Measurements from ENCODE around the gene PARD3. TPM values are rescaled to one million over a fixed set of nuclear protein-coding genes. Genes with fewer than 3 reads are reported as not detected.

PARD3 gene
- total and polyA plus RNA-seq, 10 of the 15 experiments (the other 5 are each of a cell fraction or from before 2014, with no cell fraction given): 2.6 to 43.1 (median 13.9) TPM

- BruUV-seq (replicated peaks): no TSS peak
- no peak for FAIRE-seq
Measured at GRCh38 chr10:34235164-34235832, 579.8 kb downstream of the PARD3 start.

GRCh38 chr10:34232481-34232880 is 582.6 kb downstream of the PARD3 start:
- intact Hi-C loops (cut with micrococcal nuclease; ENCODE audit: unreplicated experiment): no loop called here
- H2AFZ ChIP-seq (ENCODE audit: control insufficient read depth, low read depth, low read length): no peak overlapping the region
- DNase-seq (ENCODE audit: low read depth, low spot score) (no peak), FAIRE-seq (no peak), ATAC-seq (no peak)
- H4K20me1 ChIP-seq (ENCODE audit: control insufficient read depth, insufficient read depth): no peaks in the 10 kb centered on the region
- WGBS (ENCODE audit: insufficient coverage, insufficient replicate concordance, low lambda C conversion rate, missing lambda C conversion rate): 42% methylated on average over 4 of the region's 4 CpGs
- in situ Hi-C loops (cut with MboI): no loop called here
- H3K36me3 ChIP-seq (ENCODE audit: control insufficient read depth in 2 of 2, insufficient read depth in 2 of 2, low read length in 1 of 2): no peaks in the 10 kb centered on the region
- H3K4me1 ChIP-seq (ENCODE audit: control insufficient read depth, insufficient read depth, low read length): no peaks in the 10 kb centered on the region
- BruUV-seq (replicated peaks): no TSS peak
- no peaks in the 10 kb centered on the region for H3K9me3 ChIP-seq (replicated peaks; ENCODE audit: control insufficient read depth, insufficient read depth, low read length)
- no peak overlapping the region for H3K9ac ChIP-seq (ENCODE audit: control insufficient read depth, insufficient read depth, low read length)
- no peak overlapping the region for H3K4me2 ChIP-seq (ENCODE audit: control insufficient read depth, insufficient read depth)
- POLR2A ChIA-PET: no interaction called here
- no peaks in the 10 kb centered on the region for H3K79me2 ChIP-seq (ENCODE audit: control insufficient read depth, insufficient read depth, low read length)
- no peaks in the 10 kb centered on the region for H3K27me3 ChIP-seq (replicated peaks in 1 of 2; ENCODE audit: control insufficient read depth in 2 of 2, insufficient read depth in 2 of 2, low read length in 1 of 2)
- H3K27ac ChIP-seq (ENCODE audit: control insufficient read depth, insufficient read depth): no peak overlapping the region
- no peak overlapping the region for H3K4me3 ChIP-seq
- SMC1A ChIA-PET (ENCODE audit: uncharacterized antibody, unreplicated experiment): interaction anchor here (0.6 to 1.4 kb wide), 3 partner anchors 13 to 577 kb away, joined by 3 to 4 read pairs (median 3); no protein-coding TSS in a partner anchor
- RAD21 ChIA-PET (ENCODE audit: unreplicated experiment): interaction anchor here (0.6 kb wide), 1 partner anchor 11 kb away, joined by 4 read pairs; no protein-coding TSS in a partner anchor
- CTCF ChIA-PET: interaction anchor here (1.1 to 1.4 kb wide), 2 partner anchors 9 to 11 kb away, joined by 3 to 4 read pairs; no protein-coding TSS in a partner anchor
- TF ChIP-seq SMAD5 (IDR thresholded peaks at IDR 0.05; ENCODE audit: low read depth) (no peak), HDAC2 (IDR thresholded peaks at IDR 0.05) (no peak), GABPA (IDR thresholded peaks at IDR 0.05; ENCODE audit: low read depth) (no peak), SREBF2 (IDR thresholded peaks at IDR 0.05; ENCODE audit: low read length) (no peak), BCLAF1 (IDR thresholded peaks at IDR 0.05) (no peak), ZBTB33 (IDR thresholded peaks at IDR 0.05) (no peak), KDM1A (IDR thresholded peaks at IDR 0.05; ENCODE audit: borderline replicate concordance) (no peak), ZNF24 (IDR thresholded peaks at IDR 0.05) (no peak), STAT3 (IDR thresholded peaks at IDR 0.05; ENCODE audit: low read depth, low read length) (no peak), PML (IDR thresholded peaks at IDR 0.05; ENCODE audit: low read length) (no peak)

More at GRCh38 chr10:34235164-34235832, 579.8 kb downstream of the PARD3 start:
- H3K27ac ChIP-seq (ENCODE audit: control insufficient read depth, insufficient read depth): no peak overlapping the region
- H3K79me2 ChIP-seq (ENCODE audit: control insufficient read depth, insufficient read depth, low read length): no peaks in the 10 kb centered on the region
- H4K20me1 ChIP-seq (ENCODE audit: control insufficient read depth, insufficient read depth): no peaks in the 10 kb centered on the region
- H3K9ac ChIP-seq (ENCODE audit: control insufficient read depth, insufficient read depth, low read length): no peak overlapping the region
- ChIA-PET SMC1A (ENCODE audit: uncharacterized antibody, unreplicated experiment) (interaction anchor here (0.5 to 5.6 kb wide), 6 partner anchors 9 to 97 kb away, joined by 3 to 38 read pairs (median 4); no protein-coding TSS in a partner anchor), POLR2A (interaction anchor here (0.6 kb wide), 2 partner anchors 917 to 1052 kb away, joined by 4 read pairs; no protein-coding TSS in a partner anchor), CTCF (interaction anchor here (0.9 to 2.1 kb wide), 2 partner anchors 11 to 17 kb away, joined by 3 to 14 read pairs; no protein-coding TSS in a partner anchor), RAD21 (ENCODE audit: unreplicated experiment) (interaction anchor here (0.9 to 1.4 kb wide), 2 partner anchors 12 to 904 kb away, joined by 3 read pairs; no protein-coding TSS in a partner anchor)
- peak; percentile 18; the same call in 1 of the 3 replicates for TF ChIP-seq POU2F2 (IDR thresholded peaks at IDR 0.05; ENCODE audit: borderline replicate concordance, low read depth, low read length)
- TF ChIP-seq HDAC2 (IDR thresholded peaks at IDR 0.05): no peak
- no peak overlapping the region for H3K4me3 ChIP-seq
- 31% methylated on average over 7 of the region's 7 CpGs for WGBS (ENCODE audit: insufficient coverage, insufficient replicate concordance, low lambda C conversion rate, missing lambda C conversion rate)
- ATAC-seq: 0 out of 3 replicates have a peak, but pooled peaks have one; percentile 36
- H3K27me3 ChIP-seq (replicated peaks in 1 of 2; ENCODE audit: control insufficient read depth in 2 of 2, insufficient read depth in 2 of 2, low read length in 1 of 2): no peaks in the 10 kb centered on the region
- H2AFZ ChIP-seq (ENCODE audit: control insufficient read depth, low read depth, low read length): no peak overlapping the region
- H3K36me3 ChIP-seq (ENCODE audit: control insufficient read depth in 2 of 2, insufficient read depth in 2 of 2, low read length in 1 of 2): no peaks in the 10 kb centered on the region
- in situ Hi-C loops (cut with MboI) (no loop called here), intact Hi-C loops (cut with micrococcal nuclease; ENCODE audit: unreplicated experiment) (no loop called here)
- H3K4me1 ChIP-seq (ENCODE audit: control insufficient read depth, insufficient read depth, low read length): no peaks in the 10 kb centered on the region
- no peak overlapping the region for H3K4me2 ChIP-seq (ENCODE audit: control insufficient read depth, insufficient read depth)
- no peaks in the 10 kb centered on the region for H3K9me3 ChIP-seq (replicated peaks; ENCODE audit: control insufficient read depth, insufficient read depth, low read length)
- no peak for DNase-seq (ENCODE audit: low read depth, low spot score)

Measured in GM12878 (cell line).